Kidney (tissue), 14 donors: Measurements from ENCODE around the gene NSMCE4A. TPM values are rescaled to one million over a fixed set of nuclear protein-coding genes. Genes with fewer than 3 reads are reported as not detected.

Experiments
- DNase-seq, 5 donors: peaks; one replicate each; pipeline ENCODE4 v3.0.0-alpha.2; 2013 to 2020
- FAIRE-seq: peaks from 2 replicates; lab custom pipeline; 2012; peaks lifted over from hg19 to GRCh38; lab: Jason Lieb, UNC
- H3K27ac ChIP-seq, 2 donors: one replicate each; pipeline ENCODE4 v1.7.0; 2013; ENCODE audit warnings: low read depth in 2 of 2, low read length in 2 of 2, inconsistent platforms in 1 of 2
- H3K27me3 ChIP-seq: one replicate; pipeline ENCODE4 v1.7.1; 2013; ENCODE audit warnings: low read length, inconsistent platforms; ENCODE audit not compliant: control insufficient read depth, insufficient read depth
- H3K36me3 ChIP-seq, 3 donors: one replicate each; pipeline versions ENCODE4 v1.7.0 to v1.7.1; 2013; ENCODE audit warnings: low read length in 3 of 3, control low read depth in 1 of 3, inconsistent platforms in 1 of 3; ENCODE audit not compliant: insufficient read depth in 3 of 3, control insufficient read depth in 2 of 3
- H3K4me1 ChIP-seq, 3 donors: one replicate each; pipeline versions ENCODE4 v1.7.0 to v1.7.1; 2013; ENCODE audit warnings: low read length in 3 of 3, inconsistent platforms in 1 of 3, low read depth in 1 of 3; ENCODE audit not compliant: control insufficient read depth in 2 of 3, insufficient read depth in 2 of 3
- H3K4me3 ChIP-seq, 3 donors: one replicate each; pipeline versions ENCODE4 v1.7.0 to v1.8.1; 2013; ENCODE audit warnings: low read length in 3 of 3, control low read depth in 1 of 3, inconsistent platforms in 1 of 3
- H3K9ac ChIP-seq, 3 donors: one replicate each; pipeline versions ENCODE4 v1.7.0 to v1.7.1; 2013; ENCODE audit warnings: low read length in 3 of 3, control low read depth in 1 of 3, inconsistent platforms in 1 of 3
- H3K9me3 ChIP-seq, 3 donors: one replicate each; pipeline versions ENCODE4 v1.7.0 to v1.7.1; 2013; ENCODE audit warnings: low read length in 3 of 3, control low read depth in 1 of 3, inconsistent platforms in 1 of 3; ENCODE audit not compliant: control insufficient read depth in 2 of 3, insufficient read depth in 1 of 3
- intact Hi-C: fragments of 100-400 bp; cut with DNase I; formaldehyde crosslinking; loops from one replicate; pipeline ENCODE4 v1.11.1; 2022
- polyA plus RNA-seq: library from polyadenylated mRNA; stranded (reverse); fragments of 350-450 nt; fragmentation: Illumina TruSeq; extraction: RNeasy Lipid Tissue Mini Kit (QIAGEN cat#74804); gene quantifications from one replicate; pipeline ENCODE4 v1.2.3, GENCODE V29; 2014; ENCODE audit warnings: low read depth, low replicate concordance; ENCODE audit not compliant: insufficient read depth
- total RNA-seq: library from RNA; stranded (reverse); fragmentation: NEBNext Ultra II Directional; extraction: Animal tissue kit (Norgen Biotek cat#: 25700); gene quantifications from one replicate; pipeline ENCODE4 v1.2.1, GENCODE V29; 2021
- TF ChIP-seq, protein P1 (sequence below): IDR thresholded peaks from 3 replicates; pipeline ENCODE4 v1.5.1; 2012; ENCODE audit warnings: mild to moderate bottlenecking, moderate library complexity, borderline replicate concordance; ENCODE audit not compliant: insufficient read depth; ENCODE audit errors: extremely low read depth
- donor health status: control.
- donor health status: control.
- donor health status: control.
- donor health status: control.
- donor health status: control.
- donor health status: DM: yes; HTN: yes; CAD: no.
- donor health status: Normal renal cell carcinoma (clear cell type).

Gene NSMCE4A
- total and polyA plus RNA-seq, 2 donors from 2014 or later, result 36.3 to 36.4 TPM

DNA sequence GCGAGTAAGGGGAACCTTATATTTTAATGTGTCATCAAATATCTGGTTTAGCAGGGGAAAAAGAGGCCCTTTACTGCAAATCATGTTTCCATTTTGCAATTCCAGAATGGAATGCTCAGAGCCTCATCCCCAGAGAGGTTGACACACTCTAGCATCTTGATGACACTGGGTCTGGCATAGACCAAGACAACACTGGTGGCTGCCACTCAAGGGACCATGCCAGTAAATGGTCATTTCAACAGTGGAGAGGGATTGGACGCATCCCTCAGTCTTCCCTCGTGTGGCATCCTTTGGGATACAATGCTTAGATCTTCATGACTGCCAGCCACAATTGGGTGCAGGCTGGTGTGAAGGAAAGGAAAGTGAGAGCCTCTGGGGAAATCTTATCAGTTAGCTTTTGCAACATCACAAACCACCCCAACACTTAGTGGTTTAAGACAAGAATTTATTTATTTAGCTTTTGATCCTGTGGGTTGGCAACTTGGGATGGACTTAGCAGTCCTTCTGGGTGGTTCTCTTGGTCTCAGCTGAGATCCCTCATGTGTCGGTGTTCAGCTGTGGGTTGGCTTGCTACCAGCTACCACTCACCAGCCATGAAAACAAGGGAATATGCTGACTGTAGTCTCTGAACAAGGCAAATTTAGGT, 35.5 kb upstream of the NSMCE4A start:
- no peaks in the 10 kb centered on the region for H3K9me3 ChIP-seq
- no peak for DNase-seq
- no peaks in the 10 kb centered on the region for H3K27me3 ChIP-seq
- H3K27ac ChIP-seq, result no peak overlapping the region
- TF ChIP-seq, protein P1, sequence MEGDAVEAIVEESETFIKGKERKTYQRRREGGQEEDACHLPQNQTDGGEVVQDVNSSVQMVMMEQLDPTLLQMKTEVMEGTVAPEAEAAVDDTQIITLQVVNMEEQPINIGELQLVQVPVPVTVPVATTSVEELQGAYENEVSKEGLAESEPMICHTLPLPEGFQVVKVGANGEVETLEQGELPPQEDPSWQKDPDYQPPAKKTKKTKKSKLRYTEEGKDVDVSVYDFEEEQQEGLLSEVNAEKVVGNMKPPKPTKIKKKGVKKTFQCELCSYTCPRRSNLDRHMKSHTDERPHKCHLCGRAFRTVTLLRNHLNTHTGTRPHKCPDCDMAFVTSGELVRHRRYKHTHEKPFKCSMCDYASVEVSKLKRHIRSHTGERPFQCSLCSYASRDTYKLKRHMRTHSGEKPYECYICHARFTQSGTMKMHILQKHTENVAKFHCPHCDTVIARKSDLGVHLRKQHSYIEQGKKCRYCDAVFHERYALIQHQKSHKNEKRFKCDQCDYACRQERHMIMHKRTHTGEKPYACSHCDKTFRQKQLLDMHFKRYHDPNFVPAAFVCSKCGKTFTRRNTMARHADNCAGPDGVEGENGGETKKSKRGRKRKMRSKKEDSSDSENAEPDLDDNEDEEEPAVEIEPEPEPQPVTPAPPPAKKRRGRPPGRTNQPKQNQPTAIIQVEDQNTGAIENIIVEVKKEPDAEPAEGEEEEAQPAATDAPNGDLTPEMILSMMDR, result no peak
- H3K9ac ChIP-seq, result no peak overlapping the region
- no peaks in the 10 kb centered on the region for H3K36me3 ChIP-seq
- no peak overlapping the region for H3K4me3 ChIP-seq
- FAIRE-seq, result no peak
- intact Hi-C loops, result no loop called here
- H3K4me1 ChIP-seq, result no peaks in the 10 kb centered on the region

DNA sequence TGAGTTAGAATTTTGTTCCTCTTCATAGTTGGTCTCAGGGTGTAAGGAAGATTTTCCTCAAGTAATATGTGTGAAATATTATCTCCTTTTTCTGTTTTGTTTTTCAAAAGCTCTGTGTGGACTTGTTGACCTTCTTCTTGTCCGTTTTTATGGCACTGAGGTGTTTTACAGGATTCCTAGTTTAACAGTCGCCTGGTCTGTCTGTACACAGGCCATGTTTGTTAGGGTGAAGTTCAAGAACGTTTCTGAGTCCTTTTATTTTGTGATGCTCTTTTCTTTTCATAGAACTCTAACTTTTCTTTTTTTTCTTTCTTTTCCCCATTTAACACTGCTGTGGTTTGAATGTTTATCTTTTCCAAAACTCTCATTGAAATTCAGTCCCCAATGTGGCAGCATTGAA, 32.4 kb upstream of the NSMCE4A start:
- H3K36me3 ChIP-seq, result no peaks in the 10 kb centered on the region
- no peak overlapping the region for H3K4me3 ChIP-seq
- H3K9me3 ChIP-seq, result peaks cover 0 to 3% (median 0%) of the 10 kb centered on the region in 3 donors
- TF ChIP-seq, protein P1, result no peak
- intact Hi-C loops, result no loop called here
- H3K27me3 ChIP-seq, result no peaks in the 10 kb centered on the region
- H3K9ac ChIP-seq, result no peak overlapping the region
- no peaks in the 10 kb centered on the region for H3K4me1 ChIP-seq
- FAIRE-seq (no peak), DNase-seq (no peak)
- H3K27ac ChIP-seq, result no peak overlapping the region

- DNase-seq (no peak), FAIRE-seq (no peak)
- H3K36me3 ChIP-seq, result no peaks in the 10 kb centered on the region
- no peak overlapping the region for H3K9ac ChIP-seq
- H3K4me1 ChIP-seq, result no peaks in the 10 kb centered on the region
- H3K27me3 ChIP-seq, result no peaks in the 10 kb centered on the region
- TF ChIP-seq, protein P1, result no peak
- H3K27ac ChIP-seq, result no peak overlapping the region
- no peak overlapping the region for H3K4me3 ChIP-seq
- peaks cover 0 to 16% (median 0%) of the 10 kb centered on the region in 3 donors for H3K9me3 ChIP-seq
- intact Hi-C loops, result no loop called here
These were observed 26.7 kb upstream of the NSMCE4A start for GRCh38 chr10:122001698-122002097.
